Left lung (tissue), 10 donors: ENCODE results near the gene COL5A1. TPM values are rescaled to one million over a fixed set of nuclear protein-coding genes. Genes with fewer than 3 reads are reported as not detected.

ENCODE experiments used
- ATAC-seq: fragments of 200-7000 bp; cut with Tn5 transposase; one replicate; pipeline ENCODE4 v1.9.1; 2020; ENCODE audit warnings: moderate library complexity
- DNase-seq, 4 donors: peaks; one replicate each; pipeline ENCODE4 v3.0.0-alpha.2; 2013 to 2020
- H3K27ac ChIP-seq, 2 donors: fragments of 200-600 bp; sonication (generic) in 1 of 2; one replicate each; pipeline versions ENCODE4 v1.5.0 to v1.8.0; 2020 to 2021
- H3K27me3 ChIP-seq, 2 donors: fragments of 200-600 bp; sonication (generic) in 1 of 2; one replicate each; pipeline versions ENCODE4 v1.5.0 to v1.8.0; 2020 to 2021
- H3K36me3 ChIP-seq, 2 donors: fragments of 200-600 bp; sonication (generic) in 1 of 2; one replicate each; pipeline versions ENCODE4 v1.5.0 to v1.8.0; 2020 to 2021
- H3K4me1 ChIP-seq, 2 donors: fragments of 200-600 bp; one replicate each; pipeline ENCODE4 v1.8.0; 2021
- H3K4me3 ChIP-seq, 2 donors: fragments of 200-600 bp; sonication (generic) in 1 of 2; one replicate each; pipeline versions ENCODE4 v1.5.0 to v1.8.0; 2020 to 2021; ENCODE audit warnings: mild to moderate bottlenecking in 1 of 2
- H3K9me3 ChIP-seq, 2 donors: fragments of 200-600 bp; sonication (generic) in 1 of 2; one replicate each; pipeline versions ENCODE4 v1.5.0 to v1.8.0; 2020 to 2021
- CTCF ChIP-seq, 2 donors: fragments of 200-600 bp; sonication (generic) in 1 of 2; IDR thresholded peaks; one replicate each; pipeline versions ENCODE4 v1.5.0 to v1.8.0; 2021; ENCODE audit warnings: antibody characterized with exemption in 2 of 2
- intact Hi-C, 2 donors: fragments of 100-400 bp; cut with DNase I; formaldehyde crosslinking; loops; one replicate each; pipeline versions ENCODE4 v1.11.2 to v1.14.2; 2022
- polyA plus RNA-seq, 6 donors: library from polyadenylated mRNA; unstranded; fragments of 120-200 nt; gene quantifications; one replicate each; pipeline ENCODE4 v1.2.1, GENCODE V29; 2013; ENCODE audit not compliant: insufficient read length in 6 of 6
- total RNA-seq, 2 donors: library from RNA; stranded (reverse); fragmentation: NEBNext Ultra II Directional; extraction: Animal tissue kit (Norgen Biotek cat#: 25700); gene quantifications; one replicate each; pipeline ENCODE4 v1.2.1, GENCODE V29; 2021
- donor health status: DM: no; HTN: yes; CAD: no.
- donor health status: DM: no; HTN: no; CAD: no.

The COL5A1 gene
- total and polyA plus RNA-seq, 8 donors: 168 to 357 (median 213) TPM

DNA sequence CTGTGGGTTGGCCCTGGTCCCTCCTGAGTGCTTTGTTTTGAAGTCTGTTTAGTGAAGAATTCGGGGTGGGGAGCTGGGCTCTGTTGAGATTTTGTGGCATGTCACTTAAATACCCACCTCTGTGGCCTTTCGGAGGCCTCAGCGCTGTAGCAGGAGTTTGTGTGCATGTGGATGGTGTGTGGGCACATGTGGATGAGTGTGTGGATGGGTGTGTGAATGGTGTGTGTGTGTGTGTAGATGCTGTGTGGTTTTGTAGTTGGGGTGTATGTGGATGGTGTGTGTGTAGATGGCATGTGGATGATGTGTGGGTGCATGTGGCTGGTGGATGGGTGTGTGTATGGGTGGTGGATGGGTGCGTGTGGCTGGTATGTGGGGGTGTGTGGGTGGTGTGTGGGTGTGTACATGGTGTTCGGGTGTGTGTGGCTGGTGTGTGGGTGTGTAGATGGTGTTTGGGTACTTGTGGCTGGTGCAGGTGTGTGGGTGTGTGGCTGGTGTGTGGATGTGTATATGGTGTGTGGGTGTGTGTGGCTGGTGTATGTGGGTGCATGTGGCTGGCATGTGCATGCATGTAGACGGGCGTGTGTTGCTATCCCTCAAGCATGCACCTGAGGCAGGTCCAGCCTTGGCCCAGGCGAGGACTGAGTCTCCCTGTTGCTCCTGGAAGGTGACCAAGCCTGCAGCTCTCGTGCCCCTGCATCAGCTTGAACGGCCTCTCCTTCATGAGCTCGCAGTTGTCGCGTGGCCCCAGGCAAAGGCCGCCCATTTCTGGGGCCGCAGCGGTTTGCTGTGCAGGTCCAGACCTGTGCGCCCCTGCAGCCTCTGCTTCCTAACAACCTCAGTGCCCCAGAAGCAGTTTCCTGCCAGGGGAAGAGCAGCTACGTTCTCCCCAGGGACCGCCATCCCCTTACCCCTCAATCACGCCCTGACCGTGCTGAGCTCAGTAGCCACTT, 185.0 kb downstream of the COL5A1 start:
- intact Hi-C loops: no loop called here
- peaks cover 0 to 36% of the 10 kb centered on the region in 2 donors for H3K36me3 ChIP-seq
- no peak for TF ChIP-seq CTCF (IDR thresholded peaks at IDR 0.05)
- H3K4me1 ChIP-seq: no peaks in the 10 kb centered on the region
- H3K4me3 ChIP-seq: no peak overlapping the region
- DNase-seq (peak in 1 of 4 donors; percentile 51), ATAC-seq (no peak)
- H3K9me3 ChIP-seq: no peaks in the 10 kb centered on the region
- H3K27me3 ChIP-seq: no peaks in the 10 kb centered on the region
- no peak overlapping the region for H3K27ac ChIP-seq

DNA sequence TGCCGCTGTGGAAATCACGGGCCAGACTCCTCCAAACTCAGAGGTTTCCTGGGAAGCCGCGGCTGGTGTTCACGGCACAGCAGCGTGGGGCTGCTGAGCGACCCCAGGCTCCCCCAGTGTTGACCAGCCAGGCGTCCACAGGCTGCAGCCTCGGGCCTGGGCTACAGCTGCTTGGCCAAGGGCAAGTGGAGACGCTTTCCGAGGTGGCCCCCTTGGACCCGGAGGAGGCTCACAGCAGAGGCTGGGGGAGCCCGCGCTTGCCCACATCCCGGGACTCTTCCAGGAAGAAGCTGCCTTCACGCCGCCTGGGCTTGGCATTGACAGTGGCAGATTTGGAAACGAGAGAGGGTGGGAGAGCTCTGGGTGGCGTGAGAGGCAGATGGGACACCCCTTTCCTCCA, 186.0 kb downstream of the COL5A1 start:
- Histone ChIP-seq H3K4me1 (no peaks in the 10 kb centered on the region), H3K27me3 (no peaks in the 10 kb centered on the region), H3K4me3 (no peak overlapping the region), H3K27ac (no peak overlapping the region), H3K9me3 (no peaks in the 10 kb centered on the region), H3K36me3 (peaks cover 0 to 34% of the 10 kb centered on the region in 2 donors)
- no peak for TF ChIP-seq CTCF (IDR thresholded peaks at IDR 0.05)
- DNase-seq (peak in 1 of 4 donors; percentile 60), ATAC-seq (no peak)
- intact Hi-C loops: no loop called here

GRCh38 chr9:134827993-134828392, 186.4 kb downstream of the COL5A1 start:
- Histone ChIP-seq H3K27ac (no peak overlapping the region), H3K27me3 (no peaks in the 10 kb centered on the region), H3K4me3 (no peak overlapping the region), H3K4me1 (no peaks in the 10 kb centered on the region), H3K36me3 (peaks cover 0 to 33% of the 10 kb centered on the region in 2 donors), H3K9me3 (no peaks in the 10 kb centered on the region)
- intact Hi-C loops: no loop called here
- ATAC-seq: no peak
- peak in 1 of 4 donors; percentile 53 for DNase-seq
- no peak for TF ChIP-seq CTCF (IDR thresholded peaks at IDR 0.05)

DNA sequence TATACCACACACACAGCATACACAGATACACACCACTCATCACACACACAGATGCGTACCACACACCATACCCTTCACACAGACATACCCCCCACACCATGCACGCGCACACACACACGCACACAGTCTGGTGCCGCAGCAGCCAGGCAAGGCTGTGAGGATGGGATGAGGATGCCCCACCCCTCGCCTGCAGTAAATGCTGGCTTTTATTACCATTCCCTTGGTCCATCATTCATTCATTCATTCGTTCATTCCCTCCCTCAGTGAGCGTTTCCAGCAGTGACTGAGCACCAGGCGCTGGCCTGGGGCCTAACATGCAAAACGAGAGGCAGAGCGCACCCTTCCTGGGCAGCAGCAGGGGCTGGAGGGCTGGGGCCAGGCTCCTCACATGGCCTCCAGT, 187.3 kb downstream of the COL5A1 start:
- Histone ChIP-seq H3K4me3 (no peak overlapping the region), H3K4me1 (no peaks in the 10 kb centered on the region), H3K9me3 (no peaks in the 10 kb centered on the region), H3K27me3 (no peaks in the 10 kb centered on the region), H3K27ac (no peak overlapping the region), H3K36me3 (peaks cover 0 to 24% of the 10 kb centered on the region in 2 donors)
- no peak for TF ChIP-seq CTCF (IDR thresholded peaks at IDR 0.05)
- ATAC-seq (no peak), DNase-seq (peak in 1 of 4 donors; percentile 53)
- intact Hi-C loops: no loop called here

- no peak overlapping the region for H3K27ac ChIP-seq
- H3K36me3 ChIP-seq: peaks cover 0 to 22% of the 10 kb centered on the region in 2 donors
- intact Hi-C loops: no loop called here
- H3K4me3 ChIP-seq: no peak overlapping the region
- H3K27me3 ChIP-seq: no peaks in the 10 kb centered on the region
- H3K9me3 ChIP-seq: no peaks in the 10 kb centered on the region
- H3K4me1 ChIP-seq: no peaks in the 10 kb centered on the region
- no peak for TF ChIP-seq CTCF (IDR thresholded peaks at IDR 0.05)
- no peak for ATAC-seq
- DNase-seq: peak in 1 of 4 donors; percentile 58
Observed at GRCh38 chr9:134829356-134829937, 187.8 kb downstream of the COL5A1 start.
